ENCODE measurements around the gene ZNF778. TPM values are rescaled to one million over a fixed set of nuclear protein-coding genes. Genes with fewer than 3 reads are reported as not detected.

Gene ZNF778
- polyA plus RNA-seq, 1 of the 3 experiments (the other 2 are of a cell fraction) = 10.8 TPM

- 97% methylated on average over 15 of the region's 18 CpGs for WGBS (ENCODE audit: low lambda C conversion rate)
- Histone ChIP-seq H3K9me3 (no peaks in the 10 kb centered on the region), H4K20me1 (ENCODE audit: insufficient read depth) (peaks cover 2% of the 10 kb centered on the region; the same call in 1 of the 2 replicates), H3K9me2 (no peaks in the 10 kb centered on the region), H3F3A (replicated peaks; ENCODE audit: insufficient read depth) (no peaks in the 10 kb centered on the region), H3K36me3 (replicated peaks in 1 of 2; ENCODE audit: control insufficient read depth in 1 of 2, insufficient read depth in 2 of 2, low read length in 1 of 2) (peaks cover 37 to 89% of the 10 kb centered on the region in 2 experiments), H2AFZ (ENCODE audit: low read depth) (no peak overlapping the region), H3K4me3 (ENCODE audit: low read depth in 2 of 2, low read length in 1 of 2) (no peak overlapping the region), H3K79me2 (ENCODE audit: insufficient read depth) (peaks cover 9% of the 10 kb centered on the region), H3K4me2 (no peak overlapping the region), H3K27ac (ENCODE audit: low read depth in 2 of 2, low read length in 1 of 2) (no peak overlapping the region), H3K4me1 (ENCODE audit: control insufficient read depth in 1 of 2, insufficient read depth in 2 of 2, low read depth in 1 of 2, low read length in 1 of 2) (no peaks in the 10 kb centered on the region), H3K27me3 (ENCODE audit: insufficient read depth) (no peaks in the 10 kb centered on the region), H3K9ac (no peak overlapping the region)
- DNase-seq = no peak
- TF ChIP-seq ELF1 (IDR thresholded peaks at IDR 0.05) = no peak
- ChIA-PET CTCF (interaction anchor here (0.7 kb wide), 1 partner anchor 9 kb away, joined by 3 read pairs; no protein-coding TSS in a partner anchor), POLR2A (no interaction called here)
Observed at GRCh38 chr16:89282523-89282922, 65.0 kb downstream of the ZNF778 start.

DNA sequence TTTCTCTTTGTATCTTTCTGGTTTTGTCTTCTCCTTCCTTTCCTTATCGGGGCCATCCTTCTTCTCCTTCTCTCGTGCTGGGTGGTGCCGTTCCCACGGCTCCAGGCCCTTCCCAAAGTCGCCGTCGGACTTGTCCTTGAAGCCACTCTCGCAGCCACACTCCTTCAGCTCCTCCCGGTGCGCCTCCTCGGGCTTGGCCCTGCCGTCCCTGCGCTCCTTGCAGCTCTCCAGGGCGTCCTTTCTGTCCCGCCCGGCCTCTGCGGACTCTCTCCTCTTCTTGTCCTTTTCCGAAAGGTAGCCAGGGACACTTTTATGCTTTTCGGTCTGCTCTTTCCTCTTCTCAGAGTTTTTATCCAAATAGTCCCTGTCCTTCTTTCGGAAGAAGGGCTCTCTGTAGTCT is 65.9 kb downstream of the ZNF778 start:
- Histone ChIP-seq H3K4me1 (ENCODE audit: control insufficient read depth in 1 of 2, insufficient read depth in 2 of 2, low read depth in 1 of 2, low read length in 1 of 2) (no peaks in the 10 kb centered on the region), H3K27me3 (ENCODE audit: insufficient read depth) (no peaks in the 10 kb centered on the region), H3K4me3 (ENCODE audit: low read depth in 2 of 2, low read length in 1 of 2) (no peak overlapping the region), H3K9ac (no peak overlapping the region), H3K79me2 (ENCODE audit: insufficient read depth) (peaks cover 13% of the 10 kb centered on the region; the same call in 1 of the 2 replicates), H3K36me3 (replicated peaks in 1 of 2; ENCODE audit: control insufficient read depth in 1 of 2, insufficient read depth in 2 of 2, low read length in 1 of 2) (peaks cover 37 to 91% of the 10 kb centered on the region in 2 experiments), H3K27ac (ENCODE audit: low read depth in 2 of 2, low read length in 1 of 2) (no peak overlapping the region), H3K9me3 (no peaks in the 10 kb centered on the region), H2AFZ (ENCODE audit: low read depth) (no peak overlapping the region), H4K20me1 (ENCODE audit: insufficient read depth) (peaks cover under 1% of the 10 kb centered on the region; the same call in 1 of the 2 replicates), H3F3A (replicated peaks; ENCODE audit: insufficient read depth) (no peaks in the 10 kb centered on the region), H3K4me2 (no peak overlapping the region), H3K9me2 (no peaks in the 10 kb centered on the region)
- no peak for TF ChIP-seq RFX5 (IDR thresholded peaks at IDR 0.05; ENCODE audit: low read length)
- TF ChIP-seq FOSL2 (IDR thresholded peaks at IDR 0.05; ENCODE audit: borderline replicate concordance, low read depth) = no peak
- TF ChIP-seq RXRA (IDR thresholded peaks at IDR 0.05; ENCODE audit: borderline replicate concordance, low read depth) = no peak
- TF ChIP-seq, protein P1, sequence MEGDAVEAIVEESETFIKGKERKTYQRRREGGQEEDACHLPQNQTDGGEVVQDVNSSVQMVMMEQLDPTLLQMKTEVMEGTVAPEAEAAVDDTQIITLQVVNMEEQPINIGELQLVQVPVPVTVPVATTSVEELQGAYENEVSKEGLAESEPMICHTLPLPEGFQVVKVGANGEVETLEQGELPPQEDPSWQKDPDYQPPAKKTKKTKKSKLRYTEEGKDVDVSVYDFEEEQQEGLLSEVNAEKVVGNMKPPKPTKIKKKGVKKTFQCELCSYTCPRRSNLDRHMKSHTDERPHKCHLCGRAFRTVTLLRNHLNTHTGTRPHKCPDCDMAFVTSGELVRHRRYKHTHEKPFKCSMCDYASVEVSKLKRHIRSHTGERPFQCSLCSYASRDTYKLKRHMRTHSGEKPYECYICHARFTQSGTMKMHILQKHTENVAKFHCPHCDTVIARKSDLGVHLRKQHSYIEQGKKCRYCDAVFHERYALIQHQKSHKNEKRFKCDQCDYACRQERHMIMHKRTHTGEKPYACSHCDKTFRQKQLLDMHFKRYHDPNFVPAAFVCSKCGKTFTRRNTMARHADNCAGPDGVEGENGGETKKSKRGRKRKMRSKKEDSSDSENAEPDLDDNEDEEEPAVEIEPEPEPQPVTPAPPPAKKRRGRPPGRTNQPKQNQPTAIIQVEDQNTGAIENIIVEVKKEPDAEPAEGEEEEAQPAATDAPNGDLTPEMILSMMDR (IDR thresholded peaks at IDR 0.05) = no peak
- TF ChIP-seq TEAD4 (IDR thresholded peaks at IDR 0.05; ENCODE audit: borderline replicate concordance, insufficient read depth) = no peak
- TF ChIP-seq, protein P2, sequence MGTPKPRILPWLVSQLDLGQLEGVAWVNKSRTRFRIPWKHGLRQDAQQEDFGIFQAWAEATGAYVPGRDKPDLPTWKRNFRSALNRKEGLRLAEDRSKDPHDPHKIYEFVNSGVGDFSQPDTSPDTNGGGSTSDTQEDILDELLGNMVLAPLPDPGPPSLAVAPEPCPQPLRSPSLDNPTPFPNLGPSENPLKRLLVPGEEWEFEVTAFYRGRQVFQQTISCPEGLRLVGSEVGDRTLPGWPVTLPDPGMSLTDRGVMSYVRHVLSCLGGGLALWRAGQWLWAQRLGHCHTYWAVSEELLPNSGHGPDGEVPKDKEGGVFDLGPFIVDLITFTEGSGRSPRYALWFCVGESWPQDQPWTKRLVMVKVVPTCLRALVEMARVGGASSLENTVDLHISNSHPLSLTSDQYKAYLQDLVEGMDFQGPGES (IDR thresholded peaks at IDR 0.05; ENCODE audit: low read depth, low read length) = no peak
- no peak for TF ChIP-seq MAX (IDR thresholded peaks at IDR 0.05; ENCODE audit: low read depth)
- no peak for TF ChIP-seq NRF1 (IDR thresholded peaks at IDR 0.05; ENCODE audit: low read depth, low read length)
- no peak for TF ChIP-seq ELF1 (IDR thresholded peaks at IDR 0.05)
- TF ChIP-seq MEF2A (IDR thresholded peaks at IDR 0.05; ENCODE audit: borderline replicate concordance, low read depth) = no peak
- TF ChIP-seq, protein P3, sequence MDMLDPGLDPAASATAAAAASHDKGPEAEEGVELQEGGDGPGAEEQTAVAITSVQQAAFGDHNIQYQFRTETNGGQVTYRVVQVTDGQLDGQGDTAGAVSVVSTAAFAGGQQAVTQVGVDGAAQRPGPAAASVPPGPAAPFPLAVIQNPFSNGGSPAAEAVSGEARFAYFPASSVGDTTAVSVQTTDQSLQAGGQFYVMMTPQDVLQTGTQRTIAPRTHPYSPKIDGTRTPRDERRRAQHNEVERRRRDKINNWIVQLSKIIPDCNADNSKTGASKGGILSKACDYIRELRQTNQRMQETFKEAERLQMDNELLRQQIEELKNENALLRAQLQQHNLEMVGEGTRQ (IDR thresholded peaks at IDR 0.05; ENCODE audit: borderline replicate concordance, low read depth, low read length) = no peak
- no peak for TF ChIP-seq POLR2AphosphoS5 (IDR thresholded peaks at IDR 0.05; ENCODE audit: low read depth, low read length)
- TF ChIP-seq EZH2phosphoT487 (IDR thresholded peaks at IDR 0.05; ENCODE audit: borderline replicate concordance, low read depth) = no peak
- TF ChIP-seq RAD21 (IDR thresholded peaks at IDR 0.05; ENCODE audit: low read length) = no peak
- no peak for TF ChIP-seq FOXM1 (IDR thresholded peaks at IDR 0.05; ENCODE audit: low read depth)
- TF ChIP-seq RCOR1 (IDR thresholded peaks at IDR 0.05; ENCODE audit: low read length) = no peak
- CTCF ChIA-PET = no interaction called here
- DNase-seq = no peak
- POLR2A ChIA-PET = no interaction called here
- WGBS (ENCODE audit: low lambda C conversion rate) = 87% methylated on average over 20 of the region's 20 CpGs
